GM19455 (cell line): ENCODE results near the gene POMGNT2.
"Not testable (repeated sequence)": the region's sequence is repeated elsewhere in the genome, so short reads cannot be mapped to it uniquely, and the experiment has no call there.

Experiments used
- ATAC-seq: cut with Tn5 transposase; IDR thresholded peaks from one replicate; pipeline ENCODE4 v1.9.1; 2021; ENCODE audit not compliant: unreplicated experiment

Gene POMGNT2

GRCh38 chr3:43048470-43048869, 57.4 kb downstream of the POMGNT2 start:
- ATAC-seq, result no peak

DNA sequence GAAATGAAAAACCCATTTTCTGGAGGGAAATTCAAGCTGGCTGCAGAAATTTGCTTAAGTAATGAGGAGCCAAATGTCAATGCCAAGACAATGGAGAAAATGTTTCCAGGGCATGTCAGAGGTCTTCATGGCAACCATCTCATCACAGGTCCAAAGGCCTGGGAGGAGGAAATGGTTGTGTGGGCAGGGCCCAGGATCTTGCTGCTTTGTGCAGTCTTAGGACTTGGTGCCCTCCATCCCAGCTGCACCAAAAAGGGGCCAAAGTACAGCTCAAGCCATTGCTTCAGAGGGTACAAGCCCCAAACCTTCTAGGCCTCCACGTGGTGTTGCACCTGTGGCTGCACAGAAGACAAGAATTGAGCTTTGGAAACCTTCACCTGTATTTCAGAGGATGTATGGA, 59.3 kb downstream of the POMGNT2 start:
- ATAC-seq, result no peak

GRCh38 chr3:43045079-43045478, 60.8 kb downstream of the POMGNT2 start:
- ATAC-seq, result not testable (repeated sequence)

DNA sequence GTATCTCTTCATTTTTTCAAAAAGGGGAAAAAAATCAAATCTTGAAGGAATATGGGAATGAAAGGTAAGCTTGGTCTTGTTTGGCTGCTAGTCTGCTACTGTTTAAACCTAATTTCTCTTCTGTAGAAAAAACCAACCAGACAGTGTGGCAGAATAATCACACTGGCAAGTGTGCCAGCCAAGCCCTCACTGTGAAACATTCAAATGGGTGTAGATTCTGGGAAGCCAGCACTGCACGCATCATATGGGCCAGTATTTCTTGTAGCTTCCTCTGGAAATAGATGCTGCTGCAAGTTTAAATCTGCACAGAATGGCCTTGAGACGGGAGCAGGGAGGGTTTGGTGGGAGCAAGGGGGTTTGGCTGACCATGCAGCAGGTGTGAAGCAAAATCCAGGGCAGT, 62.1 kb downstream of the POMGNT2 start:
- no peak for ATAC-seq

- ATAC-seq, result no peak
Measured at GRCh38 chr3:43043071-43043766, 62.7 kb downstream of the POMGNT2 start.

DNA sequence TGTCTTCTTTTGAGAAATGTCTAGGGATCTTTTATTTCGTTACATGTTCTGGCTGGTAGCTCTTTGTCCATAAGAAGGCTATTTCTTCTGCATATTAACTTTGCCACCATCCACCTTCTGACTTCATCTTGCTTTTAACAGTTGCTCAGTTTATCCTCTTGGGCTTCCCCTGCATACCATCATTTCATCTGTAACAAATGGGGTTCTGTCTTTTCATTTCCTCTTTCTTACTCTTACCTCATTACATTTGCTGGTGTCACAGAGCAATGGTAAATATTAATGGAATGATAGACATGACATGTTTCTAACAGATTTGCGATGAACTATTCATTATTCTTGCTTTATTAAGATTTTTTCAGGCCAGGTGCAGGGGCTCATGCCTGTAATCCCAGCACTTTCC, 64.4 kb downstream of the POMGNT2 start:
- no peak for ATAC-seq

GRCh38 chr3:43038010-43038409, 67.9 kb downstream of the POMGNT2 start:
- ATAC-seq, result no peak

DNA sequence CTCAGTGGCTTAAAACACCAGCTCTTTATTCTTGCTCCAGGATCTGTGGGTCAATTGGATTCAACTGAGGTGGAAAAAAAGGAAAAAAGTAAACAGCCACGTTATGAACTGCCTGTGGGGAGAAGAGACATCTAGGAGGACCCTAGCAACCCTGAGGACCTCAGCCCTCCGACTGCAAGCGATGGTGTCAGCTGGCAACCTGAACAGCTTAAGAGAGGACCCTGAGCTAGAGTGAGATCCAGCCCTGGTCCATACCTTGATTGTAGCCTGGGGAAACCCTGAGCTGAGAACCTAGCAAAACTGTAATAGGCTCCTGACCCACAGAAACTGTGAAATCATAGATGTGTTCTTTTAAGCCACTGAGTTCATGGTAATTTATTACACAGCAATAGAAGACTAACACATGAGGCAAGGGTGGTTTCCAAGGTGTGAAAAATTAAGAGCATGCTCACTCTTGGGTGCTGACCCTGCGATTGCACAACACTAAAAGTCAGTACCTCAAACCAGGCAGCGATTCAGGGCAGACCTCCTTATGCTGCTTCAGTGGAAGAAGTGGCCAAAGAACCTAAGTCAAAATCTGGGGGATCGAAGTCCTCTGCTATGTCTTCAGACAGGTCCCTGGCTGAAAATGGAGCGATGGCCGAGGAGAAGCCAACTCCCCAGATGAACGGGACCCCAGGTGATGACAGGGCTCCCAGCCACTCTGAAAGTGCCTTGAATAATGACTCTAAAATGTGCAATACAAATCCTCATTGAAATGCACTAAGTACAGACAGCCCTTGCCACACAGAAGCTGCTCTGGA, 69.1 kb downstream of the POMGNT2 start:
- ATAC-seq, result no peak

GRCh38 chr3:43035801-43036365, 70.0 kb downstream of the POMGNT2 start:
- ATAC-seq, result no peak

DNA sequence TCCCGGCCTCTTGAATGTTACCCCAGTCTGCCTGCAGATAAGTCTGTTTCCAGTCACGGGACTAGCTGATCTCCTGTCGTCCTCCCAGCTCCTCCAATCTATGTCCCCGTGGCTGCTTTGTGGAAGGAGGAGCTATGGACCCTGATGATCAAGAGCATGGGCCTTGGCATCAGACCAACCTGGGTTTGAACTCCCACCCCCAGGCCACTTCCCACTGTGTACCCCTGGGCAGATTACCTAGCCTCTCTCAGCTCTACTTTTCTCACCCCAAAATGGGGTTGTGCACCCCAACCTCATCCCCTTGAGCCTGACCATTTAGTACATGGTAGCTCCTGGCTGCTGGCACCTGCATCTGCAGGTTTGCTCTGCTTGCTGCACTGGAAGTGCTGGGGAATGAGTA, 71.0 kb downstream of the POMGNT2 start:
- no peak for ATAC-seq

GRCh38 chr3:43034200-43034599, 71.7 kb downstream of the POMGNT2 start:
- ATAC-seq, result no peak

GRCh38 chr3:43032646-43033628, 72.9 kb downstream of the POMGNT2 start:
- no peak for ATAC-seq

GRCh38 chr3:43031889-43032545, 73.9 kb downstream of the POMGNT2 start:
- ATAC-seq, result no peak

DNA sequence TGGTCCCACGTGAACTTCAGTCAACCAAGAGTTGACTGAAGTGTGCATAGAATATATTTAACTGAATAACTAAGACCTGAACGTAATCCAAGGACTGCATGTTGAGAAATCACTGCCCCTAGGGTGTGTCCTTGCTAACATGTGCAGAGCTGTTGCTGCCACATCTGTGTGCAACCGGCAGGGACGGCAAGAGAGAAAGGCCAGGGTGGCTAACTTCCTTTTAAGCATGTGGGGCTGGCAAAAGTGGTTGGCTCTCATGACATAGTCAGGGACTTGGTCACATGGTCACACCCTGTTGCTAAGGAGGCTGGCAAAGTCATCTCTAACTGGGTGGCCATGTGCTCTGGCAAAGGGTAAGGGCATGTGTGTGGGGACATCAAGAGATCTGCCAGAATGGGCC, 74.4 kb downstream of the POMGNT2 start:
- no peak for ATAC-seq

DNA sequence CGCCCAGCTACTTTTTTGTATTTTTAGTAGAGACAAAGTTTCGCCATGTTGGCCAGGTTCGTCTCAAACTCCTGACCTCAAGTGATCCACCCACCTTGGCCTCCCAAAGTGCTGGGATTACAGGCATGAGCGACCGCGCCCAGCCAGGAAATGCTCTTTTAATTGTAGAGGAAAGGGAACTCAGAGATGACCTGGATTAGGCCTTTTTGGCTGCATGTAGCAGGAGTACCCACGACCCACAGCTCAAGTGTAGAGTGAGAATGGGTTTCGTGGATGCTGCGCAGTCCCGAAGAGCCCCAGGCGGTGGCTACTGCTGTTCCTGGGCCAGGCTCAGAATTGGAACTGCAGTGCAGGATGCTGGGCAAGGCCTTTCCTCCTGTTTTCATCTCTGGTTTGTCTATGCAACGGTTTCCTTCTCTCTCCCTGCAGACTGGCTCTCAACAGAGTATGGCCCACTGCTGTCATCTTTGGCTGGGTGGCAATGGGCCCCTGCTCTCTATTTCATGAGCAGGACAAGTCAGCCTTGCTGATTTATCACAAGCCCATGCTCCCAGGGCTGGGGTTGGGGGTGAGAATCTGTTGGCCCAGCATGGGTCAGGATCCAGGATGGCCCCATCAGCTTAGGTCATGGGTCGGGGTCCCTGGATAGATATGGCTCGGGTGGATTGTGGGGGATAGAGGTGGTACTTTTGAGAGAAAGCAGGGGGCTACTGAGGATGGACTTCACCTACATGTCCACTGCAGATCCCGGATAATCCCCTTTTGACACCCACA, 75.5 kb downstream of the POMGNT2 start:
- no peak for ATAC-seq
